HFF-Myc (cell line): ENCODE results near the gene PPY.
"Not testable (repeated sequence)": the region's sequence is repeated elsewhere in the genome, so short reads cannot be mapped to it uniquely, and the experiment has no call there.

Experiments
- DNase-seq: peaks from one replicate; pipeline ENCODE4 v3.0.0-alpha.2; 2011; ENCODE audit warnings: low read depth; ENCODE audit errors: extremely low read depth
- H3K4me3 ChIP-seq: replicated peaks from 2 replicates; pipeline ENCODE4 v1.5.1; 2011; ENCODE audit warnings: low read depth, mild to moderate bottlenecking, control low read depth, low read length
- CTCF ChIP-seq: IDR thresholded peaks from 2 replicates; pipeline ENCODE4 v1.5.1; 2012; ENCODE audit warnings: mild to moderate bottlenecking, low read depth, low read length, control low read depth; ENCODE audit errors: missing control alignments

Gene PPY

DNA sequence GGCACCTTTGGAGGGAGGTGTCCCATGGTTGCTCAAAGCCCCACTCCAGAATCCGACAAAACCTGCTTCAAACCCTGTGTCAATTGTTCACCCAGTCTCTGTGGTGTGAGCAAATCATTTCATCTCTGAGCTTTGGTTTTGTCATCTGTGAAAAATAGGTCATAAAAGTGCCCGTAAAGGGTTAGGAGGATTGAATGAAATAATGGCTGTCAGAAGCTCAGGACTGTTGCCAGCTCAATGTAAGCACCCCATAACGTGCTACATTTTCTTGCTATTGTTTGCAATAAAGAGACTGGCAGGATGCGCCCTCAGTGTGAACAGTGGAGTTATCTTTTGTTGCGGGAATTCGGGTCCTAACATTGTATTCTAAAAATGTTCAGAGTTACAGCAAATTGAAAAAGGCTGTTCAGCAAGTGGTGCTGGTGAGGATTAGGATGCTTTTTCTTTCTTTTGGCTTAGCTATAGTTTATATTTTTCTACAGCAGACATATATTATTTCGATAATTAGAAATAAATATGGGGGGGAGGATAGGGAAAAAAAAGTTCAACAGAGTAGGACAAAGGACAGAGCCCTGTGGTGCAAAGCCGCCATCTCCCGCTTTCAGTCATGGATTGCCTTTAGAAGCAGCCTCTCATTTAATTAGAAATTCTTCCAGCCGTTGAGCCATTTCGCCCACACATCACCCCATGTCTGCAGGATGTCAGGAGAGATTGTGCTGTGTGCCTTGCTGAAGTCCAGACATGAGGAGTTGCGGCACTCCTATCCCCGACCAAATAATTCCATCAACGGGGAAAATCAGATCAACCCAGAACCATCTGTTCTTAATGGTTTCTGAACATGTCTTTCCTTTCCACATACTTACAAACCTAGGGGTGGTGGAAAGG lies 32.3 kb upstream of the PPY start:
- no peak overlapping the region for H3K4me3 ChIP-seq
- no peak for TF ChIP-seq CTCF
- no peak for DNase-seq

GRCh38 chr17:43972444-43973212 lies 30.4 kb upstream of the PPY start:
- DNase-seq, H3K4me3 ChIP-seq: not testable (repeated sequence)

GRCh38 chr17:43971436-43971835 lies 29.2 kb upstream of the PPY start:
- not testable (repeated sequence) for H3K4me3 ChIP-seq, DNase-seq

- no peak for TF ChIP-seq CTCF
- H3K4me3 ChIP-seq = no peak overlapping the region
- DNase-seq = no peak
These were observed 28.1 kb upstream of the PPY start for GRCh38 chr17:43970366-43970765.

DNA sequence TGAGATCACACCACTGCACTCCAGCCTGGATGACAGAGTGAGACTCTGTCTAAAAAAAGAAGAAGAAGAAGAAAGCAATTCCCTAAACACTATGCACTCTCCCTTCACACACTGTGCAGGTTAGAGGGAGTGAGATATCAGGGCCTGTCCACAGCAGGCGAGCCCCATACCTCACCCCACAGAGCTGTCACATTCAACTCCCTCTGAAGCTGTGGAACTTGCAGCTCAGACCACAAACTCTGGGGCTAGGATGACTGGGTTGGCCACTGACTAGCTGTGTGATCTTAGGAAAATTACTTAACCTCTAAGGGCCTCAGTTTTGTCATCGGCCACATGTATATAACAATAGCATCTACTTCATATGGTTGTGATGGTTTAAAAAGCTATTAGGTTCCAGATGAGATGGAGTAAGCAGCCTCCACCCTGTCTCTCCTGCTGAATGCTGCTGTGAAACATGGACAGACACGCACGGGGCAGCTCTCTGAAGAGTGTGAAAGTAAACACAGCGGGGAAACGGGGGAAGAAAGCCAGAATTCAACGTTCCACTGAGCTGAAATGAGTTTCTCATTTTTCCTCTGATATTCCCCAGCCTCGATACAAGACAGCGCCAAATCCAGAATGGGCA lies 25.1 kb upstream of the PPY start:
- H3K4me3 ChIP-seq = no peak overlapping the region
- DNase-seq = no peak
- no peak for TF ChIP-seq CTCF

- H3K4me3 ChIP-seq = no peak overlapping the region
- TF ChIP-seq CTCF = no peak
- no peak for DNase-seq
These were observed 24.0 kb upstream of the PPY start for GRCh38 chr17:43966276-43966675.

DNA sequence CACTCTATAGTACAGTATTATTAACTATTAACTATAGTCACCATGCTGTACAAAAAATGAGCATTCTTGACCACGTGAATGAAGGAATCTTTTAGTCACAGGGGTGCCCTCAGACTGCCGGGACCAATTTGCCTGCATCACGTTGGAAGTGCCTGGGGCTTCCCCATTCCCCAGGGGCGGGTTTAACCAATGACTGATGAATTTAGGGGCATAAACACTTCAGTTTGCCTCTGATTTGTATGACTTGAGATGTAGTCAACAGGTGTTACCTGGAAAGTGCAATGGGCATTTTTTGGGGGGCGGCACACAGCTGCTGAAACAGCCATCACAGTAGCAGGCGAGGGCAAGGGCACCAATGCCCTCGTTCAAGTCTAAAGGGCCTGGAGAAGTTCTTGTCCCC lies 20.2 kb upstream of the PPY start:
- TF ChIP-seq CTCF = no peak
- no peak overlapping the region for H3K4me3 ChIP-seq
- DNase-seq = no peak
